ENCODE measurements around the gene SCGB1C2.

The SCGB1C2 gene

GRCh38 chr17:146983-147761 lies 9.8 kb downstream of the SCGB1C2 start:
- H3K4me3 ChIP-seq (ENCODE audit: control insufficient read depth, low read depth, low read length): no peak overlapping the region
- DNase-seq (ENCODE audit: low read depth): no peak
- TF ChIP-seq CTCF (IDR thresholded peaks at IDR 0.05; ENCODE audit: control insufficient read depth, insufficient read depth, low read depth, low read length, missing control alignments): no peak

- TF ChIP-seq CTCF (IDR thresholded peaks at IDR 0.05; ENCODE audit: control insufficient read depth, insufficient read depth, low read depth, low read length, missing control alignments): no peak
- DNase-seq (ENCODE audit: low read depth): no peak
- no peak overlapping the region for H3K4me3 ChIP-seq (ENCODE audit: control insufficient read depth, low read depth, low read length)
Measured at GRCh38 chr17:147796-148740, 10.7 kb downstream of the SCGB1C2 start.

- no peak overlapping the region for H3K4me3 ChIP-seq (ENCODE audit: control insufficient read depth, low read depth, low read length)
- no peak for DNase-seq (ENCODE audit: low read depth)
- no peak for TF ChIP-seq CTCF (IDR thresholded peaks at IDR 0.05; ENCODE audit: control insufficient read depth, insufficient read depth, low read depth, low read length, missing control alignments)
Measured at GRCh38 chr17:148757-149156, 11.4 kb downstream of the SCGB1C2 start.

GRCh38 chr17:149231-149630 lies 11.9 kb downstream of the SCGB1C2 start:
- no peak for DNase-seq (ENCODE audit: low read depth)
- TF ChIP-seq CTCF (IDR thresholded peaks at IDR 0.05; ENCODE audit: control insufficient read depth, insufficient read depth, low read depth, low read length, missing control alignments): peak; percentile 4
- no peak overlapping the region for H3K4me3 ChIP-seq (ENCODE audit: control insufficient read depth, low read depth, low read length)

- no peak overlapping the region for H3K4me3 ChIP-seq (ENCODE audit: control insufficient read depth, low read depth, low read length)
- TF ChIP-seq CTCF (IDR thresholded peaks at IDR 0.05; ENCODE audit: control insufficient read depth, insufficient read depth, low read depth, low read length, missing control alignments): no peak
- DNase-seq (ENCODE audit: low read depth): no peak
Measured at GRCh38 chr17:149897-150584, 12.7 kb downstream of the SCGB1C2 start.

- no peak overlapping the region for H3K4me3 ChIP-seq (ENCODE audit: control insufficient read depth, low read depth, low read length)
- TF ChIP-seq CTCF (IDR thresholded peaks at IDR 0.05; ENCODE audit: control insufficient read depth, insufficient read depth, low read depth, low read length, missing control alignments): no peak
- no peak for DNase-seq (ENCODE audit: low read depth)
Measured at GRCh38 chr17:151004-151403, 13.6 kb downstream of the SCGB1C2 start.

Data from AG09309 (cell line).